Cardiac muscle cell (in vitro differentiated cells and primary cell): ENCODE results near the gene TCF15. TPM values are rescaled to one million over a fixed set of nuclear protein-coding genes. Genes with fewer than 3 reads are reported as not detected.

ENCODE experiments used
- DNase-seq, 2 donors: peaks; one replicate each; pipeline versions ENCODE4 v3.0.0 to v3.0.0-alpha.2; 2010 to 2017; ENCODE audit warnings: low read depth in 1 of 2, low spot score in 1 of 2
- H3K27ac ChIP-seq: fragments of 200-600 bp; sonication (generic); 2 replicates; pipeline ENCODE4 v1.5.1; 2016
- H3K27me3 ChIP-seq: fragments of 200-600 bp; sonication (generic); 2 replicates; pipeline ENCODE4 v1.6.0; 2016; ENCODE audit warnings: control low read depth
- H3K36me3 ChIP-seq: fragments of 200-600 bp; sonication (generic); 2 replicates; pipeline ENCODE4 v1.5.1; 2016; ENCODE audit warnings: control low read depth
- H3K4me1 ChIP-seq: fragments of 200-600 bp; sonication (generic); 2 replicates; pipeline ENCODE4 v1.8.1; 2017; ENCODE audit warnings: low read depth, mild to moderate bottlenecking, mixed run types
- H3K4me3 ChIP-seq: fragments of 200-600 bp; sonication (generic); 2 replicates; pipeline ENCODE4 v1.5.1; 2016; ENCODE audit warnings: mild to moderate bottlenecking
- H3K9me3 ChIP-seq: fragments of 200-600 bp; sonication (generic); 2 replicates; pipeline ENCODE4 v1.5.1; 2017; ENCODE audit warnings: low read depth, mild to moderate bottlenecking, control low read depth
- polyA plus RNA-seq: library from polyadenylated mRNA; unstranded; fragments of >200 nt; fragmentation: Nextera tagmentation; extraction: Ambion mirVana; gene quantifications from 2 replicates; pipeline ENCODE4 v1.2.1, GENCODE V29; 2016
- total RNA-seq: library from RNA; depleted of rRNA; stranded (reverse); fragments of >200 nt; gene quantifications from 2 replicates; pipeline ENCODE4 v1.2.3, GENCODE V29; 2016
- TF ChIP-seq, protein P1 (sequence below): IDR thresholded peaks from 2 replicates; pipeline ENCODE4 v1.5.1; 2012; ENCODE audit warnings: low read depth, mild to moderate bottlenecking, low read length

The TCF15 gene
- total and polyA plus RNA-seq, 2 experiments from 2014 or later: 0.86 to 2.4 TPM

GRCh38 chr20:650281-650680, 40.2 kb upstream of the TCF15 start:
- H3K36me3 ChIP-seq: peaks cover 16% of the 10 kb centered on the region
- H3K27me3 ChIP-seq: no peaks in the 10 kb centered on the region
- no peak overlapping the region for H3K4me3 ChIP-seq
- H3K4me1 ChIP-seq: peaks cover 3% of the 10 kb centered on the region
- H3K9me3 ChIP-seq: no peaks in the 10 kb centered on the region
- no peak overlapping the region for H3K27ac ChIP-seq
- DNase-seq: no peak
- TF ChIP-seq, protein P1, sequence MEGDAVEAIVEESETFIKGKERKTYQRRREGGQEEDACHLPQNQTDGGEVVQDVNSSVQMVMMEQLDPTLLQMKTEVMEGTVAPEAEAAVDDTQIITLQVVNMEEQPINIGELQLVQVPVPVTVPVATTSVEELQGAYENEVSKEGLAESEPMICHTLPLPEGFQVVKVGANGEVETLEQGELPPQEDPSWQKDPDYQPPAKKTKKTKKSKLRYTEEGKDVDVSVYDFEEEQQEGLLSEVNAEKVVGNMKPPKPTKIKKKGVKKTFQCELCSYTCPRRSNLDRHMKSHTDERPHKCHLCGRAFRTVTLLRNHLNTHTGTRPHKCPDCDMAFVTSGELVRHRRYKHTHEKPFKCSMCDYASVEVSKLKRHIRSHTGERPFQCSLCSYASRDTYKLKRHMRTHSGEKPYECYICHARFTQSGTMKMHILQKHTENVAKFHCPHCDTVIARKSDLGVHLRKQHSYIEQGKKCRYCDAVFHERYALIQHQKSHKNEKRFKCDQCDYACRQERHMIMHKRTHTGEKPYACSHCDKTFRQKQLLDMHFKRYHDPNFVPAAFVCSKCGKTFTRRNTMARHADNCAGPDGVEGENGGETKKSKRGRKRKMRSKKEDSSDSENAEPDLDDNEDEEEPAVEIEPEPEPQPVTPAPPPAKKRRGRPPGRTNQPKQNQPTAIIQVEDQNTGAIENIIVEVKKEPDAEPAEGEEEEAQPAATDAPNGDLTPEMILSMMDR: no peak

DNA sequence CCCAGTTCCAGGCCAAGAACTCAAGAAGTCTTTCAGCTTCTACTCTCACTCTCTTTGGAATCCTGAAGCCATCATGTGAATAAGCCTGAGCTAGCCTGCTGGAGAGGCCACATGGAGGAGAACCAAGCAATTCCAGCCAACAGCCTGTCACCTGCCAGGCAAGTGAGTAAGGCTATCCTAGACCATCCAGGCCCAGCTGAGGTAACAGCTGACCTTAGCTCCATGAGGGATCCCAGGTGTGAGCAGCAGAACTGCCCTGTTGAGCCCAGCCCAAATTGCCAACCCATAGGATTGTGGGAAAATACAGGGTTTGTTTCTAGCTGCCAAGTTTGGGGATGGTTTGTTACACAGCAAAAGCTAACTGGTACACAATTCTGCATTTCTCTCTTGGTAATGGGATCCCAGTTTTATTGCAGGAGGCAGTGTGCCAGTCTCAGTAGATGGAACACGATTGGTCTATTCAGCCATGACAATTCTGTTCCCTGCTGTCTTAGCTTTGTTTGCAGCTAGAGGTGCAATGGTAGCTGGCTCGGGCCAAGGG, 37.4 kb upstream of the TCF15 start:
- no peak for DNase-seq
- Histone ChIP-seq H3K27ac (no peak overlapping the region), H3K27me3 (no peaks in the 10 kb centered on the region), H3K9me3 (no peaks in the 10 kb centered on the region), H3K4me3 (no peak overlapping the region), H3K4me1 (peaks cover 3% of the 10 kb centered on the region), H3K36me3 (peaks cover 16% of the 10 kb centered on the region)
- TF ChIP-seq, protein P1: no peak

GRCh38 chr20:646868-647233, 36.7 kb upstream of the TCF15 start:
- no peak for DNase-seq
- H3K4me1 ChIP-seq: peaks cover 1% of the 10 kb centered on the region
- H3K27me3 ChIP-seq: no peaks in the 10 kb centered on the region
- TF ChIP-seq, protein P1: no peak
- no peak overlapping the region for H3K27ac ChIP-seq
- no peaks in the 10 kb centered on the region for H3K9me3 ChIP-seq
- H3K4me3 ChIP-seq: no peak overlapping the region
- H3K36me3 ChIP-seq: peaks cover 16% of the 10 kb centered on the region

DNA sequence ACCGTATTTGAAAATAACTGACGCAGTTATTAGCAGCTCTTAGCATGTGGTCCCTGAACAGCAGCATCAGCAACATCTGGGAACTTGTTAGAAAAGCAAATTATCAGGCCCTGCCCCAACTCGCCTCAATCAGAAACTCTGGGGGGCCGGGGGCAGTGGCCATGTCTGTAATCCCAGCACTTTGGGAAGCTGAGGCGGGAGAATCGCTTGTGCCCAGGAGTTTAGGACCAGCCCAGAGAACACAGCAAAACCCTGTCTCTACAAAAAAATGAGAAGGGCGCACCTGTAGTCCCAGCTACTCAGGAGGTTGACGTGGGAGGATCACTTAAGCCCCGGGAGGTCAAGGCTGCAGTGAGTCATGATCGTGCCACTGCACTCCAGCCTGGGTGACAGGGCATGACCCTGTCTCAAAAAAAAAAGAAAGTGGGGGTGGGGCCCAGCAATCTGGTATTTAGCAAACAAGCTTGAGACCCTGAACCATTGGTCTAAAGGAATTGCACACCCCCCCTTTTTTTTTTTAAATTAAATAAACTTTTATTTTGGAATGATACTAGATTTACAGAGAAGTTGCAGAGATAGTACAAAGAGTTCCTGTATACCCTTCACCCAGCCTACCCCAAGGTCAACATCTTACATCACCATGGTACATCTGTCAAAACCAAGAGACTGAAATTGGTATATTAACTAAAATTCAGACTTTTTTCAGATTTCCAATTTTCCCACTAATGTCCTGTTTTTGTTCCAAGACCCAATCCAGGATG, 36.2 kb upstream of the TCF15 start:
- no peak for DNase-seq
- H3K27me3 ChIP-seq: no peaks in the 10 kb centered on the region
- peaks cover 16% of the 10 kb centered on the region for H3K36me3 ChIP-seq
- no peaks in the 10 kb centered on the region for H3K9me3 ChIP-seq
- H3K4me1 ChIP-seq: no peaks in the 10 kb centered on the region
- H3K27ac ChIP-seq: no peak overlapping the region
- H3K4me3 ChIP-seq: no peak overlapping the region
- TF ChIP-seq, protein P1: no peak

- TF ChIP-seq, protein P1: peak; percentile 96
- peak; percentile 75 to 77 for DNase-seq
- H3K9me3 ChIP-seq: no peaks in the 10 kb centered on the region
- H3K4me3 ChIP-seq: no peak overlapping the region
- no peak overlapping the region for H3K27ac ChIP-seq
- H3K27me3 ChIP-seq: no peaks in the 10 kb centered on the region
- H3K36me3 ChIP-seq: peaks cover 13% of the 10 kb centered on the region
- no peaks in the 10 kb centered on the region for H3K4me1 ChIP-seq
These were observed 35.4 kb upstream of the TCF15 start for GRCh38 chr20:645318-646106.
